ENCODE data around the gene VSX2. TPM values are rescaled to one million over a fixed set of nuclear protein-coding genes. Genes with fewer than 3 reads are reported as not detected.

Gene VSX2
- polyA plus RNA-seq, 2 of the 4 experiments (the other 2 are of a cell fraction) = not detected

- peak overlapping the region; percentile 36 for H3K4me3 ChIP-seq
- CTCF ChIA-PET = interaction anchor here (0.9 to 4.3 kb wide), 19 partner anchors 8 to 261 kb away, joined by 3 to 33 read pairs (median 6); no protein-coding TSS in a partner anchor
- peak overlapping the region; percentile 95 for H3K4me2 ChIP-seq
- 0 out of 6 replicates have a peak overlapping the region, but pooled peaks of 1 of the 2 experiments have one; percentile 24 for H3K27ac ChIP-seq
- TF ChIP-seq CHD4 (IDR thresholded peaks at IDR 0.05; ENCODE audit: borderline replicate concordance) (no peak), GATA3 (IDR thresholded peaks at IDR 0.05; ENCODE audit: borderline replicate concordance) (no peak), RAD21 (conservative IDR thresholded peaks at IDR 0.05 in 1 of 2, IDR thresholded peaks at IDR 0.05 in 1 of 2) (peak; percentile 51 to 52; a peak in 4 of 5 replicates), CTCF (IDR thresholded peaks at IDR 0.05) (peak; percentile 82), NR3C1 (IDR thresholded peaks at IDR 0.05) (no peak), ELK1 (IDR thresholded peaks at IDR 0.05; ENCODE audit: low read depth, low read length) (no peak), POLR2AphosphoS2 (conservative IDR thresholded peaks at IDR 0.05; ENCODE audit: low read length) (no peak), MAFK (IDR thresholded peaks at IDR 0.05; ENCODE audit: partially characterized antibody) (no peak), HMGXB4 (CRISPR knock-in tag; IDR thresholded peaks at IDR 0.05; ENCODE audit: borderline replicate concordance) (no peak), KDM1A (IDR thresholded peaks at IDR 0.05; ENCODE audit: low read depth) (peak; percentile 61; the same call in 1 of the 2 replicates), SMC3 (IDR thresholded peaks at IDR 0.05) (peak; percentile 68), RARB (CRISPR knock-in tag; IDR thresholded peaks at IDR 0.05) (no peak), JUNB (IDR thresholded peaks at IDR 0.05) (no peak), HDAC2 (IDR thresholded peaks at IDR 0.05) (no peak), NFE2L2 (conservative IDR thresholded peaks at IDR 0.05; ENCODE audit: low read length) (no peak), EP300 (IDR thresholded peaks at IDR 0.05) (no peak), ZFP36 (IDR thresholded peaks at IDR 0.05; ENCODE audit: borderline replicate concordance, partially characterized antibody) (peak; percentile 78), ESRRA (IDR thresholded peaks at IDR 0.05; ENCODE audit: borderline replicate concordance, low read length) (no peak), BHLHE40 (IDR thresholded peaks at IDR 0.05; ENCODE audit: low read depth, low read length) (no peak), PBX3 (IDR thresholded peaks at IDR 0.05) (no peak)
- TF ChIP-seq, protein P1, sequence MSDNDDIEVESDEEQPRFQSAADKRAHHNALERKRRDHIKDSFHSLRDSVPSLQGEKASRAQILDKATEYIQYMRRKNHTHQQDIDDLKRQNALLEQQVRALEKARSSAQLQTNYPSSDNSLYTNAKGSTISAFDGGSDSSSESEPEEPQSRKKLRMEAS (IDR thresholded peaks at IDR 0.05) = peak; percentile 72
- TF ChIP-seq, protein P2, sequence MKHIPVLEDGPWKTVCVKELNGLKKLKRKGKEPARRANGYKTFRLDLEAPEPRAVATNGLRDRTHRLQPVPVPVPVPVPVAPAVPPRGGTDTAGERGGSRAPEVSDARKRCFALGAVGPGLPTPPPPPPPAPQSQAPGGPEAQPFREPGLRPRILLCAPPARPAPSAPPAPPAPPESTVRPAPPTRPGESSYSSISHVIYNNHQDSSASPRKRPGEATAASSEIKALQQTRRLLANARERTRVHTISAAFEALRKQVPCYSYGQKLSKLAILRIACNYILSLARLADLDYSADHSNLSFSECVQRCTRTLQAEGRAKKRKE (CRISPR knock-in tag; IDR thresholded peaks at IDR 0.05; ENCODE audit: low read depth) = no peak
- TF ChIP-seq, protein P3, sequence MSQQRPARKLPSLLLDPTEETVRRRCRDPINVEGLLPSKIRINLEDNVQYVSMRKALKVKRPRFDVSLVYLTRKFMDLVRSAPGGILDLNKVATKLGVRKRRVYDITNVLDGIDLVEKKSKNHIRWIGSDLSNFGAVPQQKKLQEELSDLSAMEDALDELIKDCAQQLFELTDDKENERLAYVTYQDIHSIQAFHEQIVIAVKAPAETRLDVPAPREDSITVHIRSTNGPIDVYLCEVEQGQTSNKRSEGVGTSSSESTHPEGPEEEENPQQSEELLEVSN (IDR thresholded peaks at IDR 0.05; ENCODE audit: borderline replicate concordance, low read depth) = peak; percentile 62; the same call in 1 of the 2 replicates
- POLR2A ChIA-PET = no interaction called here
- no peak for FAIRE-seq
- no peaks in the 10 kb centered on the region for H3K4me1 ChIP-seq
- DNase-seq (ENCODE audit: low read depth in 1 of 2, low spot score in 1 of 2) = peak; percentile 69 to 90
- peak; percentile 95 to 98 for ATAC-seq
- 6% methylated on average over 29 of the region's 40 CpGs for WGBS (ENCODE audit: missing lambda C conversion rate)
- no peaks in the 10 kb centered on the region for H3K9me3 ChIP-seq
These were observed 21.4 kb upstream of the VSX2 start for GRCh38 chr14:74217672-74218448.

Data from A549 (cell line).